Measurements from ENCODE around the gene FLYWCH1.
A peak's percentile ranks its signal among the peaks of the same experiment; 100 is the strongest.
"Not testable (repeated sequence)": the region's sequence is repeated elsewhere in the genome, so short reads cannot be mapped to it uniquely, and the experiment has no call there.

The FLYWCH1 gene

GRCh38 chr16:2905988-2906387 is 5.7 kb upstream of the FLYWCH1 start:
- 62% methylated on average over 5 of the region's 12 CpGs for WGBS (ENCODE audit: insufficient coverage)
- H3K4me1 ChIP-seq (ENCODE audit: control extremely low read depth in 1 of 4, control insufficient read depth in 4 of 4, insufficient read depth in 4 of 4, low read length in 3 of 4) = peaks cover 3 to 20% (median 17%) of the 10 kb centered on the region in 4 experiments
- CTCF ChIA-PET = interaction anchor here (0.9 to 1.2 kb wide), 3 partner anchors 10 to 152 kb away, joined by 3 read pairs; no protein-coding TSS in a partner anchor
- no peaks in the 10 kb centered on the region for H3K9me3 ChIP-seq (ENCODE audit: control extremely low read depth in 1 of 5, control insufficient read depth in 4 of 5, insufficient read depth in 2 of 5, low read depth in 1 of 5, low read length in 4 of 5)
- peak overlapping the region in 3 of 7 experiments; percentile 36 to 70 (median 45) for H3K4me3 ChIP-seq (ENCODE audit: control insufficient read depth in 1 of 7, extremely low read depth in 1 of 7, insufficient read depth in 4 of 7, low read depth in 2 of 7, low read length in 6 of 7)
- no peaks in the 10 kb centered on the region for H3K36me3 ChIP-seq (ENCODE audit: control insufficient read depth in 4 of 4, insufficient read depth in 4 of 4, low read length in 3 of 4)
- no peak for DNase-seq
- no peak overlapping the region for H3K27ac ChIP-seq (ENCODE audit: insufficient read depth in 1 of 2, low read depth in 1 of 2, low read length in 2 of 2, poor library complexity in 1 of 2, severe bottlenecking in 2 of 2)
- POLR2A ChIA-PET = interaction anchor here (1.0 kb wide), 1 partner anchor 38 kb away, joined by 3 read pairs; no protein-coding TSS in a partner anchor
- H3K27me3 ChIP-seq (replicated peaks in 2 of 5; ENCODE audit: control insufficient read depth in 4 of 5, insufficient read depth in 5 of 5, low read length in 4 of 5) = no peaks in the 10 kb centered on the region

- DNase-seq = peak; percentile 49 to 74 (median 67)
- POLR2A ChIA-PET; H3K27ac ChIP-seq (ENCODE audit: insufficient read depth in 1 of 2, low read depth in 1 of 2, low read length in 2 of 2, poor library complexity in 1 of 2, severe bottlenecking in 2 of 2); H3K27me3 ChIP-seq (replicated peaks in 2 of 5; ENCODE audit: control insufficient read depth in 4 of 5, insufficient read depth in 5 of 5, low read length in 4 of 5); H3K9me3 ChIP-seq (ENCODE audit: control extremely low read depth in 1 of 5, control insufficient read depth in 4 of 5, insufficient read depth in 2 of 5, low read depth in 1 of 5, low read length in 4 of 5); H3K36me3 ChIP-seq (ENCODE audit: control insufficient read depth in 4 of 4, insufficient read depth in 4 of 4, low read length in 3 of 4); H3K4me3 ChIP-seq (ENCODE audit: control insufficient read depth in 1 of 7, extremely low read depth in 1 of 7, insufficient read depth in 4 of 7, low read depth in 2 of 7, low read length in 6 of 7): not testable (repeated sequence)
- WGBS (ENCODE audit: insufficient coverage) = 28% methylated on average over 10 of the region's 17 CpGs
- peaks cover 3 to 25% (median 22%) of the 10 kb centered on the region in 4 experiments for H3K4me1 ChIP-seq (ENCODE audit: control extremely low read depth in 1 of 4, control insufficient read depth in 4 of 4, insufficient read depth in 4 of 4, low read length in 3 of 4)
- CTCF ChIA-PET = interaction anchor here (0.9 to 1.5 kb wide), 6 partner anchors 13 to 77 kb away, joined by 3 read pairs; partner anchors contain the start of gene ZG16B
Observed at GRCh38 chr16:2907084-2907753, 4.5 kb upstream of the FLYWCH1 start.

GRCh38 chr16:2910441-2910969 is 1.2 kb upstream of the FLYWCH1 start:
- Histone ChIP-seq H3K4me1 (ENCODE audit: control extremely low read depth in 1 of 4, control insufficient read depth in 4 of 4, insufficient read depth in 4 of 4, low read length in 3 of 4) (peaks cover 0 to 26% (median 19%) of the 10 kb centered on the region in 4 experiments), H3K36me3 (ENCODE audit: control insufficient read depth in 4 of 4, insufficient read depth in 4 of 4, low read length in 3 of 4) (peaks cover 0 to 8% (median 6%) of the 10 kb centered on the region in 4 experiments), H3K27me3 (replicated peaks in 2 of 5; ENCODE audit: control insufficient read depth in 4 of 5, insufficient read depth in 5 of 5, low read length in 4 of 5) (no peaks in the 10 kb centered on the region), H3K4me3 (ENCODE audit: control insufficient read depth in 1 of 7, extremely low read depth in 1 of 7, insufficient read depth in 4 of 7, low read depth in 2 of 7, low read length in 6 of 7) (no peak overlapping the region), H3K27ac (ENCODE audit: insufficient read depth in 1 of 2, low read depth in 1 of 2, low read length in 2 of 2, poor library complexity in 1 of 2, severe bottlenecking in 2 of 2) (no peak overlapping the region), H3K9me3 (ENCODE audit: control extremely low read depth in 1 of 5, control insufficient read depth in 4 of 5, insufficient read depth in 2 of 5, low read depth in 1 of 5, low read length in 4 of 5) (no peaks in the 10 kb centered on the region)
- WGBS (ENCODE audit: insufficient coverage) = 73% methylated on average over 2 of the region's 5 CpGs
- POLR2A ChIA-PET = no interaction called here
- CTCF ChIA-PET = interaction anchor here (1.3 to 3.8 kb wide), 5 partner anchors 10 to 40 kb away, joined by 3 to 16 read pairs (median 5); no protein-coding TSS in a partner anchor
- DNase-seq = no peak

- CTCF ChIA-PET = interaction anchor here (1.0 to 3.8 kb wide), 12 partner anchors 8 to 107 kb away, joined by 3 to 16 read pairs (median 4); no protein-coding TSS in a partner anchor
- Histone ChIP-seq H3K4me3 (ENCODE audit: control insufficient read depth in 1 of 7, extremely low read depth in 1 of 7, insufficient read depth in 4 of 7, low read depth in 2 of 7, low read length in 6 of 7) (peak overlapping the region; percentile 65 to 93 (median 85)), H3K9me3 (ENCODE audit: control extremely low read depth in 1 of 5, control insufficient read depth in 4 of 5, insufficient read depth in 2 of 5, low read depth in 1 of 5, low read length in 4 of 5) (no peaks in the 10 kb centered on the region), H3K27ac (ENCODE audit: insufficient read depth in 1 of 2, low read depth in 1 of 2, low read length in 2 of 2, poor library complexity in 1 of 2, severe bottlenecking in 2 of 2) (peak overlapping the region in 1 of 2 experiments; percentile 54), H3K27me3 (replicated peaks in 2 of 5; ENCODE audit: control insufficient read depth in 4 of 5, insufficient read depth in 5 of 5, low read length in 4 of 5) (no peaks in the 10 kb centered on the region), H3K4me1 (ENCODE audit: control extremely low read depth in 1 of 4, control insufficient read depth in 4 of 4, insufficient read depth in 4 of 4, low read length in 3 of 4) (peaks cover 0 to 20% (median 15%) of the 10 kb centered on the region in 4 experiments), H3K36me3 (ENCODE audit: control insufficient read depth in 4 of 4, insufficient read depth in 4 of 4, low read length in 3 of 4) (peaks cover 2 to 14% (median 6%) of the 10 kb centered on the region in 4 experiments)
- POLR2A ChIA-PET = interaction anchor here (0.6 to 1.2 kb wide), 2 partner anchors 30 to 36 kb away, joined by 3 to 4 read pairs; partner anchors contain the start of gene FLYWCH2
- 2% methylated on average over 36 of the region's 39 CpGs for WGBS (ENCODE audit: insufficient coverage)
- DNase-seq = peak; percentile 30 to 67 (median 57)
Observed at GRCh38 chr16:2912330-2913199, 834 bp downstream of the FLYWCH1 start.

- Histone ChIP-seq H3K27ac (ENCODE audit: insufficient read depth in 1 of 2, low read depth in 1 of 2, low read length in 2 of 2, poor library complexity in 1 of 2, severe bottlenecking in 2 of 2) (no peak overlapping the region), H3K4me1 (ENCODE audit: control extremely low read depth in 1 of 4, control insufficient read depth in 4 of 4, insufficient read depth in 4 of 4, low read length in 3 of 4) (peaks cover 0 to 20% (median 14%) of the 10 kb centered on the region in 4 experiments), H3K4me3 (ENCODE audit: control insufficient read depth in 1 of 7, extremely low read depth in 1 of 7, insufficient read depth in 4 of 7, low read depth in 2 of 7, low read length in 6 of 7) (no peak overlapping the region), H3K27me3 (replicated peaks in 2 of 5; ENCODE audit: control insufficient read depth in 4 of 5, insufficient read depth in 5 of 5, low read length in 4 of 5) (no peaks in the 10 kb centered on the region), H3K36me3 (ENCODE audit: control insufficient read depth in 4 of 4, insufficient read depth in 4 of 4, low read length in 3 of 4) (peaks cover 2 to 14% (median 6%) of the 10 kb centered on the region in 4 experiments), H3K9me3 (ENCODE audit: control extremely low read depth in 1 of 5, control insufficient read depth in 4 of 5, insufficient read depth in 2 of 5, low read depth in 1 of 5, low read length in 4 of 5) (no peaks in the 10 kb centered on the region)
- POLR2A ChIA-PET = interaction anchor here (0.6 to 1.2 kb wide), 2 partner anchors 31 to 37 kb away, joined by 3 to 4 read pairs; partner anchors contain the start of gene FLYWCH2
- CTCF ChIA-PET = interaction anchor here (1.0 to 1.6 kb wide), 6 partner anchors 10 to 73 kb away, joined by 3 to 10 read pairs (median 4); no protein-coding TSS in a partner anchor
- 97% methylated on average over 6 of the region's 7 CpGs for WGBS (ENCODE audit: insufficient coverage)
- no peak for DNase-seq
Observed at GRCh38 chr16:2913603-2914002, 1.9 kb downstream of the FLYWCH1 start.

- ChIA-PET CTCF (interaction anchor here (0.6 to 2.7 kb wide), 6 partner anchors 11 to 56 kb away, joined by 3 to 11 read pairs (median 3); partner anchors contain the start of gene PRSS22), POLR2A (no interaction called here)
- Histone ChIP-seq H3K27me3 (replicated peaks in 2 of 5; ENCODE audit: control insufficient read depth in 4 of 5, insufficient read depth in 5 of 5, low read length in 4 of 5) (no peaks in the 10 kb centered on the region), H3K4me1 (ENCODE audit: control extremely low read depth in 1 of 4, control insufficient read depth in 4 of 4, insufficient read depth in 4 of 4, low read length in 3 of 4) (peaks cover 0 to 20% (median 14%) of the 10 kb centered on the region in 4 experiments), H3K4me3 (ENCODE audit: control insufficient read depth in 1 of 7, extremely low read depth in 1 of 7, insufficient read depth in 4 of 7, low read depth in 2 of 7, low read length in 6 of 7) (no peak overlapping the region), H3K27ac (ENCODE audit: insufficient read depth in 1 of 2, low read depth in 1 of 2, low read length in 2 of 2, poor library complexity in 1 of 2, severe bottlenecking in 2 of 2) (no peak overlapping the region), H3K36me3 (ENCODE audit: control insufficient read depth in 4 of 4, insufficient read depth in 4 of 4, low read length in 3 of 4) (peaks cover 2 to 16% (median 8%) of the 10 kb centered on the region in 4 experiments), H3K9me3 (ENCODE audit: control extremely low read depth in 1 of 5, control insufficient read depth in 4 of 5, insufficient read depth in 2 of 5, low read depth in 1 of 5, low read length in 4 of 5) (no peaks in the 10 kb centered on the region)
- DNase-seq = no peak
- WGBS (ENCODE audit: insufficient coverage) = 98% methylated on average over 12 of the region's 12 CpGs
Observed at GRCh38 chr16:2914233-2914632, 2.5 kb downstream of the FLYWCH1 start.

All from common myeloid progenitor, CD34-positive (primary cell).